ENCODE data around the gene ZMYM2.

The ZMYM2 gene

GRCh38 chr13:20134732-20135131, 176.2 kb downstream of the ZMYM2 start:
- DNase-seq (ENCODE audit: low spot score) = no peak

- DNase-seq (ENCODE audit: low spot score) = peak; percentile 50
Observed at GRCh38 chr13:20136781-20137703, 178.5 kb downstream of the ZMYM2 start.

GRCh38 chr13:20137875-20138274, 179.3 kb downstream of the ZMYM2 start:
- no peak for DNase-seq (ENCODE audit: low spot score)

GRCh38 chr13:20140487-20140886, 182.0 kb downstream of the ZMYM2 start:
- DNase-seq (ENCODE audit: low spot score) = no peak
